CD4-positive, alpha-beta memory T cell (primary cell): ENCODE measurements around the gene AURKA. TPM values are rescaled to one million over a fixed set of nuclear protein-coding genes. Genes with fewer than 3 reads are reported as not detected.
A peak's percentile ranks its signal among the peaks of the same experiment; 100 is the strongest.
"Not testable (repeated sequence)": the region's sequence is repeated elsewhere in the genome, so short reads cannot be mapped to it uniquely, and the experiment has no call there.

Experiments
- CTCF ChIA-PET: fragments of 350-600 bp; sonication (Branson Sonifier 250); formaldehyde crosslinking; loops from one replicate; lab custom pipeline; 2021; ENCODE audit warnings: inconsistent platforms; ENCODE audit not compliant: partially characterized antibody; lab: Charles Lee
- POLR2A ChIA-PET: fragments of 350-600 bp; sonication (Branson Sonifier 250); formaldehyde crosslinking; loops from one replicate; lab custom pipeline; 2021; ENCODE audit not compliant: partially characterized antibody; lab: Charles Lee
- DNase-seq, 5 donors: peaks; one replicate each; pipeline versions ENCODE4 v3.0.0 to v3.0.0-alpha.2; 2020 to 2022; ENCODE audit warnings: mixed read lengths in 1 of 5
- H3K27ac ChIP-seq: one replicate; pipeline ENCODE4 v1.7.0; 2013; ENCODE audit warnings: low read depth, low read length
- H3K27me3 ChIP-seq: 2 replicates; pipeline ENCODE4 v1.7.0; 2013; ENCODE audit warnings: mild to moderate bottlenecking, low read length, moderate library complexity; ENCODE audit not compliant: insufficient read depth
- H3K36me3 ChIP-seq: 2 replicates; pipeline ENCODE4 v1.7.0; 2013; ENCODE audit warnings: mild to moderate bottlenecking, low read length, moderate library complexity; ENCODE audit not compliant: insufficient read depth
- H3K4me1 ChIP-seq: 2 replicates; pipeline ENCODE4 v1.7.0; 2013; ENCODE audit warnings: mild to moderate bottlenecking, low read length, moderate library complexity; ENCODE audit not compliant: insufficient read depth
- H3K4me3 ChIP-seq, 2 donors: one replicate each; pipeline ENCODE4 v1.7.0; 2013; ENCODE audit warnings: low read length in 2 of 2, mild to moderate bottlenecking in 1 of 2
- H3K9me3 ChIP-seq, 2 donors: one replicate each; pipeline ENCODE4 v1.7.0; 2013; ENCODE audit warnings: low read length in 2 of 2, control low read depth in 1 of 2; ENCODE audit not compliant: control insufficient read depth in 1 of 2
- H3K27ac Mint-ChIP-seq, 7 donors: one replicate each; pipeline ENCODE4 v1.8.0; 2020 to 2021; ENCODE audit warnings: mixed read lengths in 7 of 7, mild to moderate bottlenecking in 6 of 7, inconsistent platforms in 3 of 7, moderate library complexity in 3 of 7
- H3K27me3 Mint-ChIP-seq, 2 donors: one replicate each; pipeline ENCODE4 v1.8.0; 2020 to 2021; ENCODE audit warnings: mixed read lengths in 2 of 2
- H3K36me3 Mint-ChIP-seq, 2 donors: one replicate each; pipeline ENCODE4 v1.8.0; 2020 to 2021; ENCODE audit warnings: mixed read lengths in 2 of 2, inconsistent platforms in 1 of 2, mild to moderate bottlenecking in 1 of 2
- H3K4me1 Mint-ChIP-seq, 4 donors: one replicate each; pipeline ENCODE4 v1.8.0; 2020 to 2021; ENCODE audit warnings: mixed read lengths in 4 of 4, mild to moderate bottlenecking in 1 of 4
- H3K4me3 Mint-ChIP-seq, 8 donors: one replicate each; pipeline ENCODE4 v1.8.0; 2020 to 2021; ENCODE audit warnings: mixed read lengths in 8 of 8, mild to moderate bottlenecking in 7 of 8, moderate library complexity in 6 of 8, inconsistent platforms in 3 of 8
- H3K9me3 Mint-ChIP-seq, 8 donors: one replicate each; pipeline ENCODE4 v1.8.0; 2020 to 2021; ENCODE audit warnings: mixed read lengths in 8 of 8, mild to moderate bottlenecking in 5 of 8, inconsistent platforms in 3 of 8, moderate library complexity in 1 of 8
- intact Hi-C: fragments of 100-400 bp; cut with micrococcal nuclease; formaldehyde crosslinking; loops from one replicate; pipeline ENCODE4 v1.15.1; 2023
- polyA plus RNA-seq, 2 donors: library from polyadenylated mRNA; unstranded; fragments of 300-500 nt; fragmentation: Illumina TruSeq; gene quantifications; one replicate each; pipeline ENCODE4 v1.2.3, GENCODE V29; 2021
- total RNA-seq, 2 experiments: library from RNA; stranded (reverse); gene quantifications; one replicate each; pipeline ENCODE4 v1.2.3, GENCODE V29; 2021

AURKA gene
- total and polyA plus RNA-seq, 4 experiments from 2014 or later: 0.81 to 2.8 (median 1.5) TPM

GRCh38 chr20:56411759-56412472, 19.9 kb upstream of the AURKA start, which contains the start of gene CASS4:
Gene CASS4, plus strand, starts transcription at chr20:56412260. Its CDS starts 199 bp downstream, at chr20:56412459.
- Mint-ChIP-seq H3K27me3 (no peaks in the 10 kb centered on the region), H3K27ac (peak within 1 kb of the TSS; percentile 94 to 99 (median 98)), H3K9me3 (no peaks in the 10 kb centered on the region), H3K4me3 (peak within 1 kb of the TSS; percentile 90 to 98 (median 94)), H3K4me1 (peaks cover 33 to 66% (median 48%) of the 10 kb centered on the region in 4 donors), H3K36me3 (peaks cover 15 to 34% of the 10 kb centered on the region in 2 donors)
- no peaks in the 10 kb centered on the region for H3K27me3 ChIP-seq
- CTCF ChIA-PET: interaction anchor here (1.2 to 3.2 kb wide), 7 partner anchors 10 to 36 kb away, joined by 3 to 29 read pairs (median 9); no protein-coding TSS in a partner anchor
- POLR2A ChIA-PET: interaction anchor here (0.7 to 4.9 kb wide), 19 partner anchors 9 to 1977 kb away, joined by 3 to 58 read pairs (median 5); partner anchors contain the start of genes AURKA, CSTF1, RTF2 and VAPB
- intact Hi-C loops: loop anchor here (1.0 to 10.0 kb wide), 4 partner anchors 20 to 983 kb away; partner anchors contain the start of genes AURKA, CSTF1, RBM38 and RTF2
- H3K4me3 ChIP-seq: peak within 1 kb of the TSS; percentile 24 to 67
- H3K9me3 ChIP-seq: no peaks in the 10 kb centered on the region
- peak within 1 kb of the TSS; percentile 80 for H3K27ac ChIP-seq
- H3K4me1 ChIP-seq: peaks cover 59% of the 10 kb centered on the region
- peak; percentile 63 to 74 (median 68) for DNase-seq
- peaks cover 9% of the 10 kb centered on the region for H3K36me3 ChIP-seq

GRCh38 chr20:56411287-56411686, 19.3 kb upstream of the AURKA start:
- peaks cover 52% of the 10 kb centered on the region for H3K4me1 ChIP-seq
- peak overlapping the region; percentile 90 to 98 (median 94) for H3K4me3 Mint-ChIP-seq
- H3K27me3 ChIP-seq, H3K9me3 ChIP-seq, H3K9me3 Mint-ChIP-seq, H3K27me3 Mint-ChIP-seq, DNase-seq: not testable (repeated sequence)
- H3K36me3 Mint-ChIP-seq: peaks cover 21 to 39% of the 10 kb centered on the region in 2 donors
- H3K27ac ChIP-seq: peak overlapping the region; percentile 80
- ChIA-PET CTCF (interaction anchor here (1.2 to 3.2 kb wide), 6 partner anchors 10 to 22 kb away, joined by 3 to 29 read pairs (median 9); no protein-coding TSS in a partner anchor), POLR2A (interaction anchor here (0.7 to 4.9 kb wide), 14 partner anchors 10 to 1978 kb away, joined by 3 to 58 read pairs (median 8); partner anchors contain the start of genes AURKA, CSTF1, RTF2 and VAPB)
- peak overlapping the region; percentile 24 to 67 for H3K4me3 ChIP-seq
- H3K36me3 ChIP-seq: peaks cover 14% of the 10 kb centered on the region
- peaks cover 27 to 65% (median 43%) of the 10 kb centered on the region in 4 donors for H3K4me1 Mint-ChIP-seq
- intact Hi-C loops: loop anchor here (10.0 kb wide), 1 partner anchor 984 kb away; the partner anchor contains the start of gene RBM38
- H3K27ac Mint-ChIP-seq: peak overlapping the region; percentile 94 to 99 (median 98)

- H3K4me1 ChIP-seq: peaks cover 40% of the 10 kb centered on the region
- intact Hi-C loops: loop anchor here (10.0 kb wide), 1 partner anchor 985 kb away; the partner anchor contains the start of gene RBM38
- no peak for DNase-seq
- peaks cover 25% of the 10 kb centered on the region for H3K36me3 ChIP-seq
- Mint-ChIP-seq H3K36me3 (peaks cover 32 to 50% of the 10 kb centered on the region in 2 donors), H3K9me3 (no peaks in the 10 kb centered on the region), H3K27me3 (no peaks in the 10 kb centered on the region), H3K27ac (peak overlapping the region; percentile 57 to 94 (median 72)), H3K4me1 (peaks cover 24 to 65% (median 37%) of the 10 kb centered on the region in 4 donors), H3K4me3 (peak overlapping the region in 1 of 8 donors; percentile 5)
- H3K4me3 ChIP-seq: no peak overlapping the region
- H3K27ac ChIP-seq: no peak overlapping the region
- H3K9me3 ChIP-seq: no peaks in the 10 kb centered on the region
- CTCF ChIA-PET: interaction anchor here (0.7 to 1.6 kb wide), 5 partner anchors 8 to 32 kb away, joined by 3 to 4 read pairs (median 3); no protein-coding TSS in a partner anchor
- no peaks in the 10 kb centered on the region for H3K27me3 ChIP-seq
- POLR2A ChIA-PET: interaction anchor here (0.9 to 4.1 kb wide), 4 partner anchors 9 to 16 kb away, joined by 3 to 58 read pairs (median 6); partner anchors contain the start of genes AURKA and CSTF1
Observed at GRCh38 chr20:56409956-56410355, 17.9 kb upstream of the AURKA start.

GRCh38 chr20:56409521-56409920, 17.5 kb upstream of the AURKA start:
- Histone ChIP-seq H3K27ac (no peak overlapping the region), H3K36me3 (peaks cover 27% of the 10 kb centered on the region), H3K4me3 (no peak overlapping the region), H3K27me3 (no peaks in the 10 kb centered on the region), H3K4me1 (peaks cover 35% of the 10 kb centered on the region), H3K9me3 (no peaks in the 10 kb centered on the region)
- H3K36me3 Mint-ChIP-seq: peaks cover 34 to 49% of the 10 kb centered on the region in 2 donors
- no peak for DNase-seq
- no peaks in the 10 kb centered on the region for H3K27me3 Mint-ChIP-seq
- H3K27ac Mint-ChIP-seq: peak overlapping the region in 3 of 7 donors; percentile 59 to 94 (median 65)
- H3K9me3 Mint-ChIP-seq: no peaks in the 10 kb centered on the region
- intact Hi-C loops: no loop called here
- CTCF ChIA-PET: interaction anchor here (0.7 to 1.6 kb wide), 4 partner anchors 9 to 32 kb away, joined by 3 to 4 read pairs (median 4); no protein-coding TSS in a partner anchor
- POLR2A ChIA-PET: interaction anchor here (0.9 to 1.3 kb wide), 4 partner anchors 9 to 15 kb away, joined by 3 to 8 read pairs (median 4); no protein-coding TSS in a partner anchor
- peaks cover 22 to 62% (median 34%) of the 10 kb centered on the region in 4 donors for H3K4me1 Mint-ChIP-seq
- no peak overlapping the region for H3K4me3 Mint-ChIP-seq

DNA sequence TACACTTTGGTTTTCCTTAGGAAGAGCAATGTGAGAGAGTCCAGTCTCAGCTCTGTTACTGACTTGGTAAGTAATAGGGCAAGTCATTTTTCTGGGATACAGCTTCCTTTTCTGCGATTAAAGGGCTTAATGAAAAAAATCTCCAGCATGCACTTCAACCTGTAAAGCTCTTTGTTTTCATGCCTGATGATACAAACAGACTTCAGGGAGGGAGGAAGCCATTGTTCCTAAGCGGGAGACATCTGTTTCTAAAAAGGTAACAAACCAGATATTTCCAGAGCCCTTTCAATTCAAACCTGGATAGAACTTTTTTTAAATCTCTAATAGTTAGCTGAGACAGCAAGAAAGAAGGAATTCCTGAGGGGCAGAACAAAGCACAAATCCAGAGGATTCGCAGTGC, 14.9 kb upstream of the AURKA start:
- H3K27ac Mint-ChIP-seq: peak overlapping the region in 1 of 7 donors; percentile 10

DNA sequence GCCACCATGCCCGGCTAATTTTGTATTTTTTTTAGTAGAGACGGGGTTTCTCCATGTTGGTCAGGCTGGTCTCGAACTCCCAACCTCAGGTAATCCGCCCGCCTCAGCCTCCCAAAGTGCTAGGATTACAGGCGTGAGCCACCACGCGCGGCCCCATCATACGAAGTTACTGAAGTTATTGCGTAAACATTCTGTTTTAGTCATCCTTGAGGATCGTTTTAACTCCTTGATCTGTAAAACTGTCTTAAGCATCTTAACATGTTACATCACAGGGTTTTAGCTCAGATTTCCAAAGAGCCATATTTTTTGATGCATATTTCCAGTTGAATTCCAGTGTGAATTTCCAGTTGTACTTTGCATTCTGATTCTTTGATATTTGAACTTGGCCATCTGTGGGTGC, 13.3 kb upstream of the AURKA start:
- H3K27ac Mint-ChIP-seq: peak overlapping the region in 2 of 7 donors; percentile 7 to 69
- not testable (repeated sequence) for H3K27me3 Mint-ChIP-seq
- CTCF ChIA-PET: interaction anchor here (1.6 to 2.0 kb wide), 2 partner anchors 8 to 10 kb away, joined by 5 to 6 read pairs; no protein-coding TSS in a partner anchor

More for the DNA sequence above, 14.9 kb upstream of the AURKA start:
- H3K36me3 ChIP-seq: peaks cover 44% of the 10 kb centered on the region
- Mint-ChIP-seq H3K36me3 (peaks cover 48 to 56% of the 10 kb centered on the region in 2 donors), H3K27me3 (no peaks in the 10 kb centered on the region), H3K9me3 (no peaks in the 10 kb centered on the region), H3K4me3 (no peak overlapping the region), H3K4me1 (peaks cover 13 to 53% (median 20%) of the 10 kb centered on the region in 4 donors)
- POLR2A ChIA-PET: interaction anchor here (0.9 to 1.4 kb wide), 2 partner anchors 12 to 13 kb away, joined by 3 to 4 read pairs; no protein-coding TSS in a partner anchor
- intact Hi-C loops: no loop called here
- no peaks in the 10 kb centered on the region for H3K9me3 ChIP-seq
- H3K4me3 ChIP-seq: no peak overlapping the region
- CTCF ChIA-PET: interaction anchor here (1.6 kb wide), 1 partner anchor 9 kb away, joined by 5 read pairs; no protein-coding TSS in a partner anchor
- H3K27me3 ChIP-seq: no peaks in the 10 kb centered on the region
- H3K4me1 ChIP-seq: peaks cover 12% of the 10 kb centered on the region
- H3K27ac ChIP-seq: no peak overlapping the region
- no peak for DNase-seq

More for the DNA sequence above, 13.3 kb upstream of the AURKA start:
- H3K27ac ChIP-seq, H3K9me3 Mint-ChIP-seq, DNase-seq, H3K4me1 ChIP-seq, H3K4me3 ChIP-seq, intact Hi-C loops, H3K9me3 ChIP-seq, H3K4me3 Mint-ChIP-seq, H3K27me3 ChIP-seq, POLR2A ChIA-PET: not testable (repeated sequence)
- peaks cover 53 to 65% of the 10 kb centered on the region in 2 donors for H3K36me3 Mint-ChIP-seq
- H3K36me3 ChIP-seq: peaks cover 53% of the 10 kb centered on the region
- peaks cover 6 to 43% (median 13%) of the 10 kb centered on the region in 4 donors for H3K4me1 Mint-ChIP-seq
